ENCODE measurements around the gene CCDC60. TPM values are rescaled to one million over a fixed set of nuclear protein-coding genes. Genes with fewer than 3 reads are reported as not detected.

The CCDC60 gene
- total and polyA plus RNA-seq, 2 donors from 2014 or later, result not detected

- no peak overlapping the region for H3K4me3 ChIP-seq (ENCODE audit: low read length in 3 of 3)
- intact Hi-C loops (cut with DNase I), result no loop called here
- no peak overlapping the region for H3K27ac ChIP-seq (ENCODE audit: low read depth in 2 of 2, low read length in 2 of 2)
- no peak overlapping the region for H3K9ac ChIP-seq (ENCODE audit: low read length in 3 of 3)
- no peak for DNase-seq
- TF ChIP-seq CTCF (IDR thresholded peaks at IDR 0.05; ENCODE audit: borderline replicate concordance, extremely low read depth, insufficient read depth), result no peak
- H3K4me1 ChIP-seq (ENCODE audit: control insufficient read depth in 2 of 3, insufficient read depth in 2 of 3, low read depth in 1 of 3, low read length in 3 of 3), result no peaks in the 10 kb centered on the region
- FAIRE-seq, result no peak
- H3K27me3 ChIP-seq (ENCODE audit: control insufficient read depth, insufficient read depth, low read length), result no peaks in the 10 kb centered on the region
- no peaks in the 10 kb centered on the region for H3K9me3 ChIP-seq (ENCODE audit: control insufficient read depth in 2 of 3, insufficient read depth in 1 of 3, low read length in 3 of 3)
- no peaks in the 10 kb centered on the region for H3K36me3 ChIP-seq (ENCODE audit: control insufficient read depth in 2 of 3, insufficient read depth in 3 of 3, low read length in 3 of 3)
Observed at GRCh38 chr12:119491814-119492213, 157.3 kb downstream of the CCDC60 start.

GRCh38 chr12:119500209-119500608 lies 165.7 kb downstream of the CCDC60 start:
- intact Hi-C loops (cut with DNase I), result no loop called here
- Histone ChIP-seq H3K27ac (ENCODE audit: low read depth in 2 of 2, low read length in 2 of 2) (no peak overlapping the region), H3K36me3 (ENCODE audit: control insufficient read depth in 2 of 3, insufficient read depth in 3 of 3, low read length in 3 of 3) (no peaks in the 10 kb centered on the region), H3K9ac (ENCODE audit: low read length in 3 of 3) (no peak overlapping the region), H3K9me3 (ENCODE audit: control insufficient read depth in 2 of 3, insufficient read depth in 1 of 3, low read length in 3 of 3) (no peaks in the 10 kb centered on the region), H3K27me3 (ENCODE audit: control insufficient read depth, insufficient read depth, low read length) (no peaks in the 10 kb centered on the region), H3K4me3 (ENCODE audit: low read length in 3 of 3) (no peak overlapping the region), H3K4me1 (ENCODE audit: control insufficient read depth in 2 of 3, insufficient read depth in 2 of 3, low read depth in 1 of 3, low read length in 3 of 3) (no peaks in the 10 kb centered on the region)
- TF ChIP-seq CTCF (IDR thresholded peaks at IDR 0.05; ENCODE audit: borderline replicate concordance, extremely low read depth, insufficient read depth), result no peak
- no peak for FAIRE-seq
- DNase-seq, result no peak

DNA sequence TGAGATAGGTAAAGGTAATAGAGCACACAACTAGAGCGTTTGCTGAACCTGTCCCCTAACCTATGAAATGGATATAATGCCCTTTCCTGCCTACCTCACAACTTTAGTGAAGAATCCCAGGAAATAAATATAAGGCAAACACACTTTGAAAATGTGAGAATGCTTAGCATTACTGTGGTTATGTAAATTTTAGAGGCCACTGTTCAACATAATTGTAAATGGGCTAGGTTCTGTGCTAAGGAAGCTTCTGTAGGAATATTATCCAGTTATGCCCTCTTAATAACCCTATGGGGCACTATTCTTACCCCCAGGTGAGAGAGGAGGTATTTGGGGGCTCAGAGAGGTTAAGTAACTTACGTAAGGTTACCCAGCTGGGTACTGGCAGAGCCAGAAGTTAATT lies 166.5 kb downstream of the CCDC60 start:
- intact Hi-C loops (cut with DNase I), result no loop called here
- no peak overlapping the region for H3K27ac ChIP-seq (ENCODE audit: low read depth in 2 of 2, low read length in 2 of 2)
- TF ChIP-seq CTCF (IDR thresholded peaks at IDR 0.05; ENCODE audit: borderline replicate concordance, extremely low read depth, insufficient read depth), result no peak
- no peak overlapping the region for H3K4me3 ChIP-seq (ENCODE audit: low read length in 3 of 3)
- no peaks in the 10 kb centered on the region for H3K9me3 ChIP-seq (ENCODE audit: control insufficient read depth in 2 of 3, insufficient read depth in 1 of 3, low read length in 3 of 3)
- no peak overlapping the region for H3K9ac ChIP-seq (ENCODE audit: low read length in 3 of 3)
- no peaks in the 10 kb centered on the region for H3K4me1 ChIP-seq (ENCODE audit: control insufficient read depth in 2 of 3, insufficient read depth in 2 of 3, low read depth in 1 of 3, low read length in 3 of 3)
- no peaks in the 10 kb centered on the region for H3K36me3 ChIP-seq (ENCODE audit: control insufficient read depth in 2 of 3, insufficient read depth in 3 of 3, low read length in 3 of 3)
- H3K27me3 ChIP-seq (ENCODE audit: control insufficient read depth, insufficient read depth, low read length), result no peaks in the 10 kb centered on the region
- DNase-seq, result no peak
- no peak for FAIRE-seq

GRCh38 chr12:119505001-119505400 lies 170.5 kb downstream of the CCDC60 start:
- H3K36me3 ChIP-seq (ENCODE audit: control insufficient read depth in 2 of 3, insufficient read depth in 3 of 3, low read length in 3 of 3), result no peaks in the 10 kb centered on the region
- H3K27ac ChIP-seq (ENCODE audit: low read depth in 2 of 2, low read length in 2 of 2), result no peak overlapping the region
- DNase-seq, result no peak
- no peaks in the 10 kb centered on the region for H3K4me1 ChIP-seq (ENCODE audit: control insufficient read depth in 2 of 3, insufficient read depth in 2 of 3, low read depth in 1 of 3, low read length in 3 of 3)
- H3K9ac ChIP-seq (ENCODE audit: low read length in 3 of 3), result no peak overlapping the region
- TF ChIP-seq CTCF (IDR thresholded peaks at IDR 0.05; ENCODE audit: borderline replicate concordance, extremely low read depth, insufficient read depth), result no peak
- no peak overlapping the region for H3K4me3 ChIP-seq (ENCODE audit: low read length in 3 of 3)
- H3K9me3 ChIP-seq (ENCODE audit: control insufficient read depth in 2 of 3, insufficient read depth in 1 of 3, low read length in 3 of 3), result no peaks in the 10 kb centered on the region
- FAIRE-seq, result no peak
- no peaks in the 10 kb centered on the region for H3K27me3 ChIP-seq (ENCODE audit: control insufficient read depth, insufficient read depth, low read length)
- intact Hi-C loops (cut with DNase I), result no loop called here

Measured in kidney (tissue), 14 donors.